HepG2 (cell line): ENCODE results near the gene SEPHS1. TPM values are rescaled to one million over a fixed set of nuclear protein-coding genes. Genes with fewer than 3 reads are reported as not detected.
A peak's percentile ranks its signal among the peaks of the same experiment; 100 is the strongest.

Experiments used
- ELF4 ChIP-seq: sonication (generic); formaldehyde crosslinking; IDR thresholded peaks from 2 replicates; pipeline ENCODE4 v1.5.0; 2020; ENCODE audit warnings: missing genetic modification reagents, mild to moderate bottlenecking, moderate library complexity, borderline replicate concordance
- HDAC1 ChIP-seq: sonication (generic); formaldehyde crosslinking; IDR thresholded peaks from 2 replicates; pipeline ENCODE4 v1.5.1; 2020; ENCODE audit warnings: mild to moderate bottlenecking, missing genetic modification reagents
- ONECUT2 ChIP-seq: sonication (generic); formaldehyde crosslinking; IDR thresholded peaks from 2 replicates; pipeline ENCODE4 v1.4.0; 2020; ENCODE audit warnings: missing genetic modification reagents
- SIX4 ChIP-seq: sonication (generic); formaldehyde crosslinking; IDR thresholded peaks from 2 replicates; pipeline ENCODE4 v1.4.0; 2020; ENCODE audit warnings: missing genetic modification reagents
- SRSF4 ChIP-seq: fragments of 200-400 bp; formaldehyde crosslinking; IDR thresholded peaks from one replicate; pipeline ENCODE4 v1.6.1; 2018; ENCODE audit warnings: mild to moderate bottlenecking, low read depth, low read length, moderate library complexity; ENCODE audit not compliant: poor library complexity, severe bottlenecking
- TCF7L2 ChIP-seq: IDR thresholded peaks from 2 replicates; pipeline ENCODE4 v1.6.1; 2011; ENCODE audit warnings: mild to moderate bottlenecking, low read depth, low read length, moderate library complexity
- ZMYM4 ChIP-seq: sonication (generic); formaldehyde crosslinking; IDR thresholded peaks from 2 replicates; pipeline ENCODE4 v1.8.1; 2023; ENCODE audit warnings: mild to moderate bottlenecking, missing genetic modification reagents
- ZNF292 ChIP-seq: sonication (generic); formaldehyde crosslinking; IDR thresholded peaks from 2 replicates; pipeline ENCODE4 v1.8.1; 2022; ENCODE audit warnings: mild to moderate bottlenecking, low read depth, missing genetic modification reagents, borderline replicate concordance
- ZNF44 ChIP-seq: sonication (generic); formaldehyde crosslinking; IDR thresholded peaks from 2 replicates; pipeline ENCODE4 v1.5.1; 2020; ENCODE audit warnings: mild to moderate bottlenecking, missing genetic modification reagents
- ZSCAN31 ChIP-seq: sonication (generic); formaldehyde crosslinking; IDR thresholded peaks from 2 replicates; pipeline ENCODE4 v1.5.0; 2020; ENCODE audit warnings: low read depth, mild to moderate bottlenecking, missing genetic modification reagents
- polyA plus RNA-seq, 8 experiments: library from polyadenylated mRNA; depleted of rRNA in 3 of 8; stranded (reverse) in 7 of 8; unstranded in 1 of 8; fragments of >200 nt; fragmentation: Illumina TruSeq in 4 of 8; extraction: Trizol in 4 of 8; gene quantifications; 2 replicates each; pipeline versions ENCODE4 v1.2.1 to v1.2.3, GENCODE V29; 2011 to 2016; ENCODE audit warnings: low read depth in 4 of 8, missing spikeins in 1 of 8, mixed read lengths in 1 of 8; ENCODE audit not compliant: insufficient read depth in 1 of 8
- total RNA-seq, 5 experiments: library from RNA; depleted of rRNA; stranded (reverse); fragments of >200 nt; fragmentation: Illumina TruSeq; extraction: Trizol; gene quantifications; 2 replicates each; pipeline ENCODE4 v1.2.3, GENCODE V29; 2016; ENCODE audit warnings: low read depth in 1 of 5
- TF ChIP-seq, protein P1 (sequence below): sonication (generic); formaldehyde crosslinking; IDR thresholded peaks from 2 replicates; pipeline ENCODE4 v1.4.0; 2020; ENCODE audit warnings: missing genetic modification reagents
- TF ChIP-seq, protein P2 (sequence below), 2 experiments: sonication (generic) in 1 of 2; formaldehyde crosslinking in 1 of 2; IDR thresholded peaks; 2 replicates each; pipeline versions ENCODE4 v1.4.0 to v1.6.1; 2018 to 2020; ENCODE audit warnings: missing genetic modification reagents in 2 of 2, borderline replicate concordance in 1 of 2, low read depth in 1 of 2, mild to moderate bottlenecking in 1 of 2, missing biosample characterization in 1 of 2
- TF ChIP-seq, protein P3 (sequence below): sonication (generic); formaldehyde crosslinking; IDR thresholded peaks from 2 replicates; pipeline ENCODE4 v1.8.0; 2022; ENCODE audit warnings: low read depth, missing genetic modification reagents
- TF ChIP-seq, protein P4 (sequence below): sonication (generic); formaldehyde crosslinking; IDR thresholded peaks from 2 replicates; pipeline ENCODE4 v1.5.0; 2020; ENCODE audit warnings: mild to moderate bottlenecking, missing genetic modification reagents, borderline replicate concordance

The SEPHS1 gene
- total and polyA plus RNA-seq, 2 of the 13 experiments (the other 11 are each of a cell fraction or from before 2014, with no cell fraction given), result 57.8 to 61.5 TPM

DNA sequence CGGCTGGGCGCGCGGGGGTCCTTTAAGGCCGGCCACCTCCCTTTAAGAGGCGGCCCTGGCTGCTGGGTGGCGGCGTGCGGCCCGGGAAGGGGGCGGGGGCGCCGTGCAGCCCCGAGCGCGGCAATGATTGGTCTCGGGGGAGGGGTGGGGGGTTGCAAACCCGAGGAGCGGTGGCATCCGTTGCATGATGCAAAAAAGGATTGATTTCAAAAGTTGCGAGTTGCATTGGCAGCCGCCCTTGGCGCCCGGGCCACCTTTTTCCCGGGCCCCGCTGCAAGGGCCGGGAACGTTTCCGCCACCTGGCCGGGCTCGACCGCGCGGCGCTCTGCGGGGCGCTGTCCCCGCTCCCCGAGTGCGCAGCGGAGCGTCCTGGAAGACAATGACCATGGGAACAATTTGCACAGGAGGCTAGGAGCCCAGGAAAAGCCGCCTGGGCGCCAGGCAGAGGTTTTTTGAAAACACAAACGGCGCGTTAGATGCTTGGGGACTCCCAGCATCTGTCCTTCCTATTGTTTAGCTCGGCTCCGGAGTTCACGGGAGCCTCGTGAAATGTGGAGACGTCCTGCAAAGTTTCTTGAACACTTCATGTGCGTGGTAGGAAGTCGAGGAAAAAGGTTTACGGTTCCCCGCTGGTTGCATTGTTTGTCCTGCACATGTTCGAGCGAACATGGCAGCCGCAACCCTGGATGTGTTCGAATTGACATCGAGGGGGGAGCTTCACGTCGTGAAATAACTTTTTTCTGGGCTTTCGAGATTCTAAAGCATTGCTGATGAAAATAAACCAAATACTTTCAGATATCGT is at the start of gene SEPHS1 (continued):
- TF ChIP-seq, protein P1, sequence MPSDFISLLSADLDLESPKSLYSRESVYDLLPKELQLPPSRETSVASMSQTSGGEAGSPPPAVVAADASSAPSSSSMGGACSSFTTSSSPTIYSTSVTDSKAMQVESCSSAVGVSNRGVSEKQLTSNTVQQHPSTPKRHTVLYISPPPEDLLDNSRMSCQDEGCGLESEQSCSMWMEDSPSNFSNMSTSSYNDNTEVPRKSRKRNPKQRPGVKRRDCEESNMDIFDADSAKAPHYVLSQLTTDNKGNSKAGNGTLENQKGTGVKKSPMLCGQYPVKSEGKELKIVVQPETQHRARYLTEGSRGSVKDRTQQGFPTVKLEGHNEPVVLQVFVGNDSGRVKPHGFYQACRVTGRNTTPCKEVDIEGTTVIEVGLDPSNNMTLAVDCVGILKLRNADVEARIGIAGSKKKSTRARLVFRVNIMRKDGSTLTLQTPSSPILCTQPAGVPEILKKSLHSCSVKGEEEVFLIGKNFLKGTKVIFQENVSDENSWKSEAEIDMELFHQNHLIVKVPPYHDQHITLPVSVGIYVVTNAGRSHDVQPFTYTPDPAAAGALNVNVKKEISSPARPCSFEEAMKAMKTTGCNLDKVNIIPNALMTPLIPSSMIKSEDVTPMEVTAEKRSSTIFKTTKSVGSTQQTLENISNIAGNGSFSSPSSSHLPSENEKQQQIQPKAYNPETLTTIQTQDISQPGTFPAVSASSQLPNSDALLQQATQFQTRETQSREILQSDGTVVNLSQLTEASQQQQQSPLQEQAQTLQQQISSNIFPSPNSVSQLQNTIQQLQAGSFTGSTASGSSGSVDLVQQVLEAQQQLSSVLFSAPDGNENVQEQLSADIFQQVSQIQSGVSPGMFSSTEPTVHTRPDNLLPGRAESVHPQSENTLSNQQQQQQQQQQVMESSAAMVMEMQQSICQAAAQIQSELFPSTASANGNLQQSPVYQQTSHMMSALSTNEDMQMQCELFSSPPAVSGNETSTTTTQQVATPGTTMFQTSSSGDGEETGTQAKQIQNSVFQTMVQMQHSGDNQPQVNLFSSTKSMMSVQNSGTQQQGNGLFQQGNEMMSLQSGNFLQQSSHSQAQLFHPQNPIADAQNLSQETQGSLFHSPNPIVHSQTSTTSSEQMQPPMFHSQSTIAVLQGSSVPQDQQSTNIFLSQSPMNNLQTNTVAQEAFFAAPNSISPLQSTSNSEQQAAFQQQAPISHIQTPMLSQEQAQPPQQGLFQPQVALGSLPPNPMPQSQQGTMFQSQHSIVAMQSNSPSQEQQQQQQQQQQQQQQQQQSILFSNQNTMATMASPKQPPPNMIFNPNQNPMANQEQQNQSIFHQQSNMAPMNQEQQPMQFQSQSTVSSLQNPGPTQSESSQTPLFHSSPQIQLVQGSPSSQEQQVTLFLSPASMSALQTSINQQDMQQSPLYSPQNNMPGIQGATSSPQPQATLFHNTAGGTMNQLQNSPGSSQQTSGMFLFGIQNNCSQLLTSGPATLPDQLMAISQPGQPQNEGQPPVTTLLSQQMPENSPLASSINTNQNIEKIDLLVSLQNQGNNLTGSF, result 0 out of 2 replicates have a peak, but pooled peaks have one; percentile 41
- TF ChIP-seq SRSF4 (no peak), ELF4 (CRISPR knock-in tag) (no peak), ZSCAN31 (CRISPR knock-in tag) (0 out of 2 replicates have a peak, but pooled peaks have one; percentile 29), ZMYM4 (CRISPR knock-in tag) (no peak), TCF7L2 (no peak), ONECUT2 (CRISPR knock-in tag) (no peak), SIX4 (no peak), ZNF44 (no peak), ZNF292 (CRISPR knock-in tag) (no peak), HDAC1 (CRISPR knock-in tag) (peak; percentile 25; the same call in 1 of the 2 replicates)
- TF ChIP-seq, protein P2, sequence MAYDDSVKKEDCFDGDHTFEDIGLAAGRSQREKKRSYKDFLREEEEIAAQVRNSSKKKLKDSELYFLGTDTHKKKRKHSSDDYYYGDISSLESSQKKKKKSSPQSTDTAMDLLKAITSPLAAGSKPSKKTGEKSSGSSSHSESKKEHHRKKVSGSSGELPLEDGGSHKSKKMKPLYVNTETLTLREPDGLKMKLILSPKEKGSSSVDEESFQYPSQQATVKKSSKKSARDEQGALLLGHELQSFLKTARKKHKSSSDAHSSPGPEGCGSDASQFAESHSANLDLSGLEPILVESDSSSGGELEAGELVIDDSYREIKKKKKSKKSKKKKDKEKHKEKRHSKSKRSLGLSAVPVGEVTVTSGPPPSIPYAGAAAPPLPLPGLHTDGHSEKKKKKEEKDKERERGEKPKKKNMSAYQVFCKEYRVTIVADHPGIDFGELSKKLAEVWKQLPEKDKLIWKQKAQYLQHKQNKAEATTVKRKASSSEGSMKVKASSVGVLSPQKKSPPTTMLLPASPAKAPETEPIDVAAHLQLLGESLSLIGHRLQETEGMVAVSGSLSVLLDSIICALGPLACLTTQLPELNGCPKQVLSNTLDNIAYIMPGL (CRISPR knock-in tag; IDR thresholded peaks at IDR 0.05; ENCODE audit: borderline replicate concordance in 1 of 2, low read depth in 1 of 2), result peak in 1 of 2 experiments; percentile 71; a peak in 1 of 4 replicates
- TF ChIP-seq, protein P3, sequence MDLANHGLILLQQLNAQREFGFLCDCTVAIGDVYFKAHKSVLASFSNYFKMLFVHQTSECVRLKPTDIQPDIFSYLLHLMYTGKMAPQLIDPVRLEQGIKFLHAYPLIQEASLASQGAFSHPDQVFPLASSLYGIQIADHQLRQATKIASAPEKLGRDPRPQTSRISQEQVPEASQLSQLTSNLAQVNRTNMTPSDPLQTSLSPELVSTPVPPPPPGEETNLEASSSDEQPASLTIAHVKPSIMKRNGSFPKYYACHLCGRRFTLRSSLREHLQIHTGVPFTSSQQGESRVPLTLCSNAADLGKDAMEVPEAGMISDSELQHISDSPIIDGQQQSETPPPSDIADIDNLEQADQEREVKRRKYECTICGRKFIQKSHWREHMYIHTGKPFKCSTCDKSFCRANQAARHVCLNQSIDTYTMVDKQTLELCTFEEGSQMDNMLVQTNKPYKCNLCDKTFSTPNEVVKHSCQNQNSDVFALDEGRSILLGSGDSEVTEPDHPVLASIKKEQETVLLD, result peak; percentile 85
- TF ChIP-seq, protein P4, sequence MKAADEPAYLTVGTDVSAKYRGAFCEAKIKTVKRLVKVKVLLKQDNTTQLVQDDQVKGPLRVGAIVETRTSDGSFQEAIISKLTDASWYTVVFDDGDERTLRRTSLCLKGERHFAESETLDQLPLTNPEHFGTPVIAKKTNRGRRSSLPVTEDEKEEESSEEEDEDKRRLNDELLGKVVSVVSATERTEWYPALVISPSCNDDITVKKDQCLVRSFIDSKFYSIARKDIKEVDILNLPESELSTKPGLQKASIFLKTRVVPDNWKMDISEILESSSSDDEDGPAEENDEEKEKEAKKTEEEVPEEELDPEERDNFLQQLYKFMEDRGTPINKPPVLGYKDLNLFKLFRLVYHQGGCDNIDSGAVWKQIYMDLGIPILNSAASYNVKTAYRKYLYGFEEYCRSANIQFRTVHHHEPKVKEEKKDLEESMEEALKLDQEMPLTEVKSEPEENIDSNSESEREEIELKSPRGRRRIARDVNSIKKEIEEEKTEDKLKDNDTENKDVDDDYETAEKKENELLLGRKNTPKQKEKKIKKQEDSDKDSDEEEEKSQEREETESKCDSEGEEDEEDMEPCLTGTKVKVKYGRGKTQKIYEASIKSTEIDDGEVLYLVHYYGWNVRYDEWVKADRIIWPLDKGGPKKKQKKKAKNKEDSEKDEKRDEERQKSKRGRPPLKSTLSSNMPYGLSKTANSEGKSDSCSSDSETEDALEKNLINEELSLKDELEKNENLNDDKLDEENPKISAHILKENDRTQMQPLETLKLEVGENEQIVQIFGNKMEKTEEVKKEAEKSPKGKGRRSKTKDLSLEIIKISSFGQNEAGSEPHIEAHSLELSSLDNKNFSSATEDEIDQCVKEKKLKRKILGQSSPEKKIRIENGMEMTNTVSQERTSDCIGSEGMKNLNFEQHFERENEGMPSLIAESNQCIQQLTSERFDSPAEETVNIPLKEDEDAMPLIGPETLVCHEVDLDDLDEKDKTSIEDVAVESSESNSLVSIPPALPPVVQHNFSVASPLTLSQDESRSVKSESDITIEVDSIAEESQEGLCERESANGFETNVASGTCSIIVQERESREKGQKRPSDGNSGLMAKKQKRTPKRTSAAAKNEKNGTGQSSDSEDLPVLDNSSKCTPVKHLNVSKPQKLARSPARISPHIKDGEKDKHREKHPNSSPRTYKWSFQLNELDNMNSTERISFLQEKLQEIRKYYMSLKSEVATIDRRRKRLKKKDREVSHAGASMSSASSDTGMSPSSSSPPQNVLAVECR (CRISPR knock-in tag), result peak; percentile 71; the same call in 1 of the 2 replicates
